ENCODE results near the gene TSPAN6.

DNA sequence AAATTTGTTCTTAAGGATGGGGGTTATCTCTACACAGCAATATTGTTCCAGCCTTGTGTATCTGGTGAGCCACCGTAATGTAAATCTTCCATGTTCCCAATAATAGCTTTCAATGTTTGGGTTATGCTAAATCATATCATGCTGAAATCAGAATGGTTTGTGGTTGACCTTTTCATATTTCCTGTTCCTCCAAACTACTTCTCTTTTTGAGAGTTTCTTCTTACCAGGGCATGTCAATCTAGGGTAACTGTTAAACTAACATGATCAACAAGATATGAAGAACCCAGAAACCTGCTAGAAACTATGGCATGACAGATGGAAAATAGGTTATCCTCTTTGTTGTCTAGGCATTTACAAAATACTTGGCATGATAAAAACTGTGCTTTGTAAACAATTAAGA, 29.9 kb downstream of the TSPAN6 start:
- TF ChIP-seq, protein P1, sequence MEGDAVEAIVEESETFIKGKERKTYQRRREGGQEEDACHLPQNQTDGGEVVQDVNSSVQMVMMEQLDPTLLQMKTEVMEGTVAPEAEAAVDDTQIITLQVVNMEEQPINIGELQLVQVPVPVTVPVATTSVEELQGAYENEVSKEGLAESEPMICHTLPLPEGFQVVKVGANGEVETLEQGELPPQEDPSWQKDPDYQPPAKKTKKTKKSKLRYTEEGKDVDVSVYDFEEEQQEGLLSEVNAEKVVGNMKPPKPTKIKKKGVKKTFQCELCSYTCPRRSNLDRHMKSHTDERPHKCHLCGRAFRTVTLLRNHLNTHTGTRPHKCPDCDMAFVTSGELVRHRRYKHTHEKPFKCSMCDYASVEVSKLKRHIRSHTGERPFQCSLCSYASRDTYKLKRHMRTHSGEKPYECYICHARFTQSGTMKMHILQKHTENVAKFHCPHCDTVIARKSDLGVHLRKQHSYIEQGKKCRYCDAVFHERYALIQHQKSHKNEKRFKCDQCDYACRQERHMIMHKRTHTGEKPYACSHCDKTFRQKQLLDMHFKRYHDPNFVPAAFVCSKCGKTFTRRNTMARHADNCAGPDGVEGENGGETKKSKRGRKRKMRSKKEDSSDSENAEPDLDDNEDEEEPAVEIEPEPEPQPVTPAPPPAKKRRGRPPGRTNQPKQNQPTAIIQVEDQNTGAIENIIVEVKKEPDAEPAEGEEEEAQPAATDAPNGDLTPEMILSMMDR (IDR thresholded peaks at IDR 0.05): no peak
- TF ChIP-seq, protein P2, sequence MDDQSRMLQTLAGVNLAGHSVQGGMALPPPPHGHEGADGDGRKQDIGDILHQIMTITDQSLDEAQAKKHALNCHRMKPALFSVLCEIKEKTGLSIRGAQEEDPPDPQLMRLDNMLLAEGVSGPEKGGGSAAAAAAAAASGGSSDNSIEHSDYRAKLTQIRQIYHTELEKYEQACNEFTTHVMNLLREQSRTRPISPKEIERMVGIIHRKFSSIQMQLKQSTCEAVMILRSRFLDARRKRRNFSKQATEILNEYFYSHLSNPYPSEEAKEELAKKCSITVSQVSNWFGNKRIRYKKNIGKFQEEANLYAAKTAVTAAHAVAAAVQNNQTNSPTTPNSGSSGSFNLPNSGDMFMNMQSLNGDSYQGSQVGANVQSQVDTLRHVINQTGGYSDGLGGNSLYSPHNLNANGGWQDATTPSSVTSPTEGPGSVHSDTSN (IDR thresholded peaks at IDR 0.05): no peak
- TF ChIP-seq HDAC2 (IDR thresholded peaks at IDR 0.05) (no peak), TP53 (CRISPR knock-in tag; IDR thresholded peaks at IDR 0.05) (no peak), ZNF302 (CRISPR knock-in tag; IDR thresholded peaks at IDR 0.05) (no peak), CHD2 (IDR thresholded peaks at IDR 0.05; ENCODE audit: low read length, partially characterized antibody) (no peak), HOXA7 (CRISPR knock-in tag; IDR thresholded peaks at IDR 0.05) (no peak), EHMT2 (IDR thresholded peaks at IDR 0.05; ENCODE audit: low read depth) (no peak), CHD4 (IDR thresholded peaks at IDR 0.05; ENCODE audit: borderline replicate concordance) (no peak)
- TF ChIP-seq, protein P3, sequence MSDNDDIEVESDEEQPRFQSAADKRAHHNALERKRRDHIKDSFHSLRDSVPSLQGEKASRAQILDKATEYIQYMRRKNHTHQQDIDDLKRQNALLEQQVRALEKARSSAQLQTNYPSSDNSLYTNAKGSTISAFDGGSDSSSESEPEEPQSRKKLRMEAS (IDR thresholded peaks at IDR 0.05): no peak
- TF ChIP-seq, protein P4, sequence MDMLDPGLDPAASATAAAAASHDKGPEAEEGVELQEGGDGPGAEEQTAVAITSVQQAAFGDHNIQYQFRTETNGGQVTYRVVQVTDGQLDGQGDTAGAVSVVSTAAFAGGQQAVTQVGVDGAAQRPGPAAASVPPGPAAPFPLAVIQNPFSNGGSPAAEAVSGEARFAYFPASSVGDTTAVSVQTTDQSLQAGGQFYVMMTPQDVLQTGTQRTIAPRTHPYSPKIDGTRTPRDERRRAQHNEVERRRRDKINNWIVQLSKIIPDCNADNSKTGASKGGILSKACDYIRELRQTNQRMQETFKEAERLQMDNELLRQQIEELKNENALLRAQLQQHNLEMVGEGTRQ (IDR thresholded peaks at IDR 0.05): no peak

All from A549 (cell line).